Liver (tissue), 3 donors: Measurements from ENCODE around the gene TRMT10B.

Experiments
- ATF3 ChIP-seq: IDR thresholded peaks from 2 replicates; pipeline ENCODE4 v1.6.1; 2016; ENCODE audit warnings: antibody characterized with exemption
- CTCF ChIP-seq: fragments of 150-350 bp; IDR thresholded peaks from 2 replicates; pipeline ENCODE4 v1.5.1; 2017; ENCODE audit warnings: improper control_type of control experiment, low read depth, low read length; ENCODE audit not compliant: missing input control
- GABPA ChIP-seq, 2 donors: IDR thresholded peaks in 1 of 2; conservative IDR thresholded peaks in 1 of 2; 2 replicates each; pipeline ENCODE4 v1.6.1; 2016; ENCODE audit warnings: antibody characterized with exemption in 2 of 2, mild to moderate bottlenecking in 1 of 2, moderate library complexity in 1 of 2
- HNF4A ChIP-seq, 2 donors: conservative IDR thresholded peaks; 2 replicates each; pipeline ENCODE4 v1.6.1; 2016; ENCODE audit warnings: antibody characterized with exemption in 2 of 2, mild to moderate bottlenecking in 2 of 2
- RAD21 ChIP-seq, 2 donors: IDR thresholded peaks; 2 replicates each; pipeline ENCODE4 v1.6.1; 2016; ENCODE audit warnings: antibody characterized with exemption in 2 of 2, mild to moderate bottlenecking in 2 of 2
- donor health status: healthy.
- donor health status: healthy.

- TF ChIP-seq GABPA (IDR thresholded peaks at IDR 0.05 in 1 of 2, conservative IDR thresholded peaks at IDR 0.05 in 1 of 2) (no peak), CTCF (no peak), RAD21 (IDR thresholded peaks at IDR 0.05) (no peak), HNF4A (conservative IDR thresholded peaks at IDR 0.05) (no peak), ATF3 (no peak)
These were observed 24.9 kb downstream of the TRMT10B start for GRCh38 chr9:37778534-37778933.
